ENCODE data around the gene JARID2. TPM values are rescaled to one million over a fixed set of nuclear protein-coding genes. Genes with fewer than 3 reads are reported as not detected.

Gene JARID2
- polyA plus RNA-seq, 1 donor (not counting 4 experiments of a cell fraction or from before 2014, with no cell fraction given), result 11.0 TPM

DNA sequence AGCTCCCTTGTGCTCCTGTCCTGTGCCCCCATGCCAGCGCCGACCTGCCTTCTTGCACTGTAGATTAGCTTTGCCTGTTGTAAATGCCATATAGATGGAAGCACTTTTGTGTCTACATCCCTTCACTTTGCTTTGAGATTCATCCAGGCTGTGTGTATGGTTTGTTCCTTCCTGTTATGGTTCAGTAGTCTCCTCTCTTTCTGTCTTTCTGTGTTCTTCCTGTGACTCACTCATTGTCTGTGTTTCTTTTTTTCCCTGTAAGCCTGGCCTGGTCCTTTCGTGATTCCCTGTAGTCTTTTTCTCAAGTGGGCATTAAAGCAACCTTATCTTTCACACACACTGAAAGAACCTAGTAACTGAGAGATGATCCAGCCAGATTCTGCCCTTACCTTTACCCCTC, 66.6 kb downstream of the JARID2 start:
- dilution Hi-C loops (cut with MboI; ENCODE audit: extremely low pct_ligation_motif_present, low sequenced_read_pairs), result no loop called here
- H3K4me2 ChIP-seq (ENCODE audit: control insufficient read depth, extremely low read depth, insufficient read depth, low read depth, low read length), result no peak overlapping the region
- peak; percentile 67 for FAIRE-seq

DNA sequence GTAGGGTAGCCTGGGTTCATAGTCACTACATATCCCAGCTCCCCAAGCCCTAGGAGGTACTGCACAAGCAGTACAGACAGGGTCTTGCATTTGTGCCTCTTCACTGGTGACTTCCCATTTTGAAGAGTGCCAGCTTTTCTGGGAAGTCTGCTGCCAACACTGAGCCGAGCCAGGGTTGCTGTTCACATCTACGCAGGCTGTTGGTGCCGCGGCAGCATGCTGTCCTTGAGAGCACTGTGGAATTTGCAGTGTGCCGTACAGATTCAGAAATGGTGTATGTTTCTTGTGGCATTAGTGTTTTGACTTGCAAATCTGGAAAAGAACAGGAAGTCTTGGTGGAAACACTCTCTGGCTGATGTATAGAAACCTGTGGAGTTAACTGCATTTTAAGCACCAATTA, 67.5 kb downstream of the JARID2 start:
- H3K9me3 ChIP-seq (ENCODE audit: control insufficient read depth, low read depth, low read length), result no peaks in the 10 kb centered on the region
- dilution Hi-C loops (cut with MboI; ENCODE audit: extremely low pct_ligation_motif_present, low sequenced_read_pairs), result no loop called here
- no peak for FAIRE-seq

More for the DNA sequence above, 66.6 kb downstream of the JARID2 start:
- TF ChIP-seq EZH2 (IDR thresholded peaks at IDR 0.05; ENCODE audit: low read length), result no peak
- TF ChIP-seq, protein P1, sequence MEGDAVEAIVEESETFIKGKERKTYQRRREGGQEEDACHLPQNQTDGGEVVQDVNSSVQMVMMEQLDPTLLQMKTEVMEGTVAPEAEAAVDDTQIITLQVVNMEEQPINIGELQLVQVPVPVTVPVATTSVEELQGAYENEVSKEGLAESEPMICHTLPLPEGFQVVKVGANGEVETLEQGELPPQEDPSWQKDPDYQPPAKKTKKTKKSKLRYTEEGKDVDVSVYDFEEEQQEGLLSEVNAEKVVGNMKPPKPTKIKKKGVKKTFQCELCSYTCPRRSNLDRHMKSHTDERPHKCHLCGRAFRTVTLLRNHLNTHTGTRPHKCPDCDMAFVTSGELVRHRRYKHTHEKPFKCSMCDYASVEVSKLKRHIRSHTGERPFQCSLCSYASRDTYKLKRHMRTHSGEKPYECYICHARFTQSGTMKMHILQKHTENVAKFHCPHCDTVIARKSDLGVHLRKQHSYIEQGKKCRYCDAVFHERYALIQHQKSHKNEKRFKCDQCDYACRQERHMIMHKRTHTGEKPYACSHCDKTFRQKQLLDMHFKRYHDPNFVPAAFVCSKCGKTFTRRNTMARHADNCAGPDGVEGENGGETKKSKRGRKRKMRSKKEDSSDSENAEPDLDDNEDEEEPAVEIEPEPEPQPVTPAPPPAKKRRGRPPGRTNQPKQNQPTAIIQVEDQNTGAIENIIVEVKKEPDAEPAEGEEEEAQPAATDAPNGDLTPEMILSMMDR (optimal IDR thresholded peaks at IDR 0.05 in 1 of 3, IDR thresholded peaks at IDR 0.05 in 1 of 3, conservative IDR thresholded peaks at IDR 0.05 in 1 of 3; ENCODE audit: extremely low read depth in 1 of 3, insufficient read depth in 2 of 3, low read length in 3 of 3), result no peak
- Histone ChIP-seq H3K27ac (ENCODE audit: control insufficient read depth, insufficient read depth, low read length) (no peak overlapping the region), H3K9me1 (ENCODE audit: control insufficient read depth, extremely low read depth, insufficient read depth, low read length) (peaks cover 10% of the 10 kb centered on the region), H3K9ac (ENCODE audit: control insufficient read depth, extremely low read depth, insufficient read depth, low read length) (no peak overlapping the region), H4K20me1 (ENCODE audit: control insufficient read depth, extremely low read depth, insufficient read depth, low read length) (peaks cover 14% of the 10 kb centered on the region), H3K9me3 (ENCODE audit: control insufficient read depth, low read depth, low read length) (no peaks in the 10 kb centered on the region), H3K4me3 (ENCODE audit: control insufficient read depth in 2 of 3, extremely low read depth in 1 of 3, insufficient read depth in 2 of 3, low read depth in 1 of 3, low read length in 3 of 3) (no peak overlapping the region), H2AFZ (ENCODE audit: control insufficient read depth, low read length) (no peak overlapping the region), H3K27me3 (ENCODE audit: control insufficient read depth, extremely low read depth, insufficient read depth, low read length) (no peaks in the 10 kb centered on the region), H3K79me2 (ENCODE audit: control insufficient read depth, insufficient read depth, low read length) (peaks cover 96% of the 10 kb centered on the region), H3K4me1 (ENCODE audit: control insufficient read depth, extremely low read depth, insufficient read depth, low read length) (peaks cover 12% of the 10 kb centered on the region), H3K36me3 (ENCODE audit: control insufficient read depth in 2 of 2, extremely low read depth in 1 of 2, insufficient read depth in 2 of 2, low read length in 2 of 2) (peaks cover 0 to 2% of the 10 kb centered on the region in 2 experiments)
- DNase-seq (ENCODE audit: low read depth, low spot score), result no peak

More for the DNA sequence above, 67.5 kb downstream of the JARID2 start:
- peaks cover 96% of the 10 kb centered on the region for H3K79me2 ChIP-seq (ENCODE audit: control insufficient read depth, insufficient read depth, low read length)
- H3K27ac ChIP-seq (ENCODE audit: control insufficient read depth, insufficient read depth, low read length), result no peak overlapping the region
- H3K9me1 ChIP-seq (ENCODE audit: control insufficient read depth, extremely low read depth, insufficient read depth, low read length), result peaks cover 9% of the 10 kb centered on the region
- H3K4me1 ChIP-seq (ENCODE audit: control insufficient read depth, extremely low read depth, insufficient read depth, low read length), result peaks cover 12% of the 10 kb centered on the region
- peaks cover 0 to 3% of the 10 kb centered on the region in 2 experiments for H3K36me3 ChIP-seq (ENCODE audit: control insufficient read depth in 2 of 2, extremely low read depth in 1 of 2, insufficient read depth in 2 of 2, low read length in 2 of 2)
- H3K27me3 ChIP-seq (ENCODE audit: control insufficient read depth, extremely low read depth, insufficient read depth, low read length), result no peaks in the 10 kb centered on the region
- no peak overlapping the region for H3K4me2 ChIP-seq (ENCODE audit: control insufficient read depth, extremely low read depth, insufficient read depth, low read depth, low read length)
- H3K9ac ChIP-seq (ENCODE audit: control insufficient read depth, extremely low read depth, insufficient read depth, low read length), result no peak overlapping the region
- peaks cover 13% of the 10 kb centered on the region for H4K20me1 ChIP-seq (ENCODE audit: control insufficient read depth, extremely low read depth, insufficient read depth, low read length)
- TF ChIP-seq, protein P1 (optimal IDR thresholded peaks at IDR 0.05 in 1 of 3, IDR thresholded peaks at IDR 0.05 in 1 of 3, conservative IDR thresholded peaks at IDR 0.05 in 1 of 3; ENCODE audit: extremely low read depth in 1 of 3, insufficient read depth in 2 of 3, low read length in 3 of 3), result no peak
- TF ChIP-seq EZH2 (IDR thresholded peaks at IDR 0.05; ENCODE audit: low read length), result no peak
- DNase-seq (ENCODE audit: low read depth, low spot score), result no peak
- no peak overlapping the region for H2AFZ ChIP-seq (ENCODE audit: control insufficient read depth, low read length)
- H3K4me3 ChIP-seq (ENCODE audit: control insufficient read depth in 2 of 3, extremely low read depth in 1 of 3, insufficient read depth in 2 of 3, low read depth in 1 of 3, low read length in 3 of 3), result no peak overlapping the region

Measured in keratinocyte (primary cell).